Measurements from ENCODE around the gene THADA. TPM values are rescaled to one million over a fixed set of nuclear protein-coding genes. Genes with fewer than 3 reads are reported as not detected.

Gene THADA
- total and polyA plus RNA-seq, 2 donors (not counting 3 experiments of a cell fraction or from before 2014, with no cell fraction given), result 22.6 to 25.3 TPM

GRCh38 chr2:43274055-43274454 lies 321.8 kb downstream of the THADA start:
- no TSS peak for BruUV-seq (replicated peaks)
- Histone ChIP-seq H3K4me3 (replicated peaks in 1 of 3; ENCODE audit: insufficient read depth in 1 of 3, low read depth in 1 of 3, low read length in 3 of 3) (no peak overlapping the region), H3K9me1 (replicated peaks; ENCODE audit: control insufficient read depth, extremely low read depth, insufficient read depth, low read length) (no peaks in the 10 kb centered on the region), H3K79me2 (ENCODE audit: control insufficient read depth, insufficient read depth, low read length) (no peaks in the 10 kb centered on the region), H3K9ac (replicated peaks; ENCODE audit: extremely low read depth, insufficient read depth, low read length) (no peak overlapping the region), H2AFZ (ENCODE audit: low read depth, low read length) (no peak overlapping the region), H3K27ac (ENCODE audit: insufficient read depth, low read depth, low read length) (no peak overlapping the region), H3K36me3 (ENCODE audit: control insufficient read depth in 2 of 2, extremely low read depth in 1 of 2, insufficient read depth in 2 of 2, low read length in 2 of 2) (no peaks in the 10 kb centered on the region), H3K27me3 (ENCODE audit: control insufficient read depth in 2 of 2, insufficient read depth in 2 of 2, low read length in 2 of 2) (no peaks in the 10 kb centered on the region), H3K4me2 (ENCODE audit: insufficient read depth, low read length) (no peak overlapping the region), H4K20me1 (replicated peaks; ENCODE audit: control insufficient read depth, extremely low read depth, insufficient read depth, low read length) (no peaks in the 10 kb centered on the region), H3K9me3 (replicated peaks; ENCODE audit: control insufficient read depth, insufficient read depth, low read length) (no peaks in the 10 kb centered on the region), H3K4me1 (ENCODE audit: control insufficient read depth, extremely low read depth, insufficient read depth, low read length) (peaks cover 24% of the 10 kb centered on the region)
- intact Hi-C loops (cut with micrococcal nuclease) (no loop called here), dilution Hi-C loops (cut with MboI; ENCODE audit: extremely low pct_ligation_motif_present, low sequenced_read_pairs) (no loop called here)
- no peak for FAIRE-seq
- ChIA-PET CTCF (no interaction called here), POLR2A (no interaction called here)
- DNase-seq (ENCODE audit: low read depth, low spot score), result no peak
- TF ChIP-seq, protein P1, sequence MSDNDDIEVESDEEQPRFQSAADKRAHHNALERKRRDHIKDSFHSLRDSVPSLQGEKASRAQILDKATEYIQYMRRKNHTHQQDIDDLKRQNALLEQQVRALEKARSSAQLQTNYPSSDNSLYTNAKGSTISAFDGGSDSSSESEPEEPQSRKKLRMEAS (IDR thresholded peaks at IDR 0.05; ENCODE audit: insufficient read depth, insufficient read length), result no peak
- TF ChIP-seq, protein P2, sequence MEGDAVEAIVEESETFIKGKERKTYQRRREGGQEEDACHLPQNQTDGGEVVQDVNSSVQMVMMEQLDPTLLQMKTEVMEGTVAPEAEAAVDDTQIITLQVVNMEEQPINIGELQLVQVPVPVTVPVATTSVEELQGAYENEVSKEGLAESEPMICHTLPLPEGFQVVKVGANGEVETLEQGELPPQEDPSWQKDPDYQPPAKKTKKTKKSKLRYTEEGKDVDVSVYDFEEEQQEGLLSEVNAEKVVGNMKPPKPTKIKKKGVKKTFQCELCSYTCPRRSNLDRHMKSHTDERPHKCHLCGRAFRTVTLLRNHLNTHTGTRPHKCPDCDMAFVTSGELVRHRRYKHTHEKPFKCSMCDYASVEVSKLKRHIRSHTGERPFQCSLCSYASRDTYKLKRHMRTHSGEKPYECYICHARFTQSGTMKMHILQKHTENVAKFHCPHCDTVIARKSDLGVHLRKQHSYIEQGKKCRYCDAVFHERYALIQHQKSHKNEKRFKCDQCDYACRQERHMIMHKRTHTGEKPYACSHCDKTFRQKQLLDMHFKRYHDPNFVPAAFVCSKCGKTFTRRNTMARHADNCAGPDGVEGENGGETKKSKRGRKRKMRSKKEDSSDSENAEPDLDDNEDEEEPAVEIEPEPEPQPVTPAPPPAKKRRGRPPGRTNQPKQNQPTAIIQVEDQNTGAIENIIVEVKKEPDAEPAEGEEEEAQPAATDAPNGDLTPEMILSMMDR (IDR thresholded peaks at IDR 0.05; ENCODE audit: extremely low read depth in 1 of 2, insufficient read depth in 1 of 2, low read depth in 1 of 2, low read length in 2 of 2), result no peak
- no peak for TF ChIP-seq JUN (IDR thresholded peaks at IDR 0.05; ENCODE audit: borderline replicate concordance, insufficient read depth, insufficient read length, low read depth)
- no peak for TF ChIP-seq EZH2 (IDR thresholded peaks at IDR 0.05; ENCODE audit: borderline replicate concordance, low read depth, low read length, severe bottlenecking)
- TF ChIP-seq POLR2A (IDR thresholded peaks at IDR 0.05; ENCODE audit: low read depth, low read length), result no peak
- TF ChIP-seq FOS (IDR thresholded peaks at IDR 0.05; ENCODE audit: borderline replicate concordance, insufficient read depth, low read length), result no peak
- no peak for TF ChIP-seq GATA2 (IDR thresholded peaks at IDR 0.05; ENCODE audit: insufficient read depth, insufficient read length, low read depth, low read length)
- no peak for TF ChIP-seq MYC (IDR thresholded peaks at IDR 0.05; ENCODE audit: low read depth, low read length)
- no peak for TF ChIP-seq POLR2AphosphoS5 (IDR thresholded peaks at IDR 0.05; ENCODE audit: insufficient read depth, low read depth, low read length)

All from endothelial cell of umbilical vein (primary cell).